ENCODE results near the gene GUCY2C. TPM values are rescaled to one million over a fixed set of nuclear protein-coding genes. Genes with fewer than 3 reads are reported as not detected.

The GUCY2C gene
- total RNA-seq, 4 donors from 2014 or later = 20.5 to 87.4 (median 77.5) TPM

- 90 to 95% methylated on average over 2 to 10 of the region's 18 CpGs for WGBS, 2 donors (ENCODE audit: low coverage in 1 of 2)
- Histone ChIP-seq H3K27ac (no peak overlapping the region), H3K9me3 (no peaks in the 10 kb centered on the region), H3K36me3 (no peaks in the 10 kb centered on the region), H3K4me3 (no peak overlapping the region), H3K27me3 (no peaks in the 10 kb centered on the region), H3K4me1 (no peaks in the 10 kb centered on the region)
- in situ Hi-C loops (cut with MboI; ENCODE audit: low pct_ligation_motif_present in 1 of 4, low pct_unique_long_range_greater_than_20kb in 1 of 4, low sequenced_read_pairs in 3 of 4) (no loop called here), intact Hi-C loops (cut with DNase I; ENCODE audit: low total_unique reads) (no loop called here)
- no peak for DNase-seq
- TF ChIP-seq EP300 (IDR thresholded peaks at IDR 0.05; ENCODE audit: low read depth) = no peak
- no peak for TF ChIP-seq POLR2AphosphoS5 (IDR thresholded peaks at IDR 0.05)
- no peak for TF ChIP-seq POLR2A (IDR thresholded peaks at IDR 0.05)
- no peak for TF ChIP-seq CTCF (IDR thresholded peaks at IDR 0.05)
Measured at GRCh38 chr12:14589169-14590004, 107.0 kb downstream of the GUCY2C start.

- WGBS, 2 donors (ENCODE audit: low coverage in 1 of 2) = 74 to 94% methylated on average over 2 to 3 of the region's 3 CpGs
- in situ Hi-C loops (cut with MboI; ENCODE audit: low pct_ligation_motif_present in 1 of 4, low pct_unique_long_range_greater_than_20kb in 1 of 4, low sequenced_read_pairs in 3 of 4) (no loop called here), intact Hi-C loops (cut with DNase I; ENCODE audit: low total_unique reads) (no loop called here)
- no peak for DNase-seq
- no peaks in the 10 kb centered on the region for H3K36me3 ChIP-seq
- H3K4me1 ChIP-seq = no peaks in the 10 kb centered on the region
- H3K27ac ChIP-seq = no peak overlapping the region
- no peaks in the 10 kb centered on the region for H3K27me3 ChIP-seq
- no peak for TF ChIP-seq POLR2A (IDR thresholded peaks at IDR 0.05)
- no peak for TF ChIP-seq EP300 (IDR thresholded peaks at IDR 0.05; ENCODE audit: low read depth)
- no peak for TF ChIP-seq POLR2AphosphoS5 (IDR thresholded peaks at IDR 0.05)
- TF ChIP-seq CTCF (IDR thresholded peaks at IDR 0.05) = no peak
- no peaks in the 10 kb centered on the region for H3K9me3 ChIP-seq
- no peak overlapping the region for H3K4me3 ChIP-seq
Measured at GRCh38 chr12:14588571-14588970, 107.8 kb downstream of the GUCY2C start.

DNA sequence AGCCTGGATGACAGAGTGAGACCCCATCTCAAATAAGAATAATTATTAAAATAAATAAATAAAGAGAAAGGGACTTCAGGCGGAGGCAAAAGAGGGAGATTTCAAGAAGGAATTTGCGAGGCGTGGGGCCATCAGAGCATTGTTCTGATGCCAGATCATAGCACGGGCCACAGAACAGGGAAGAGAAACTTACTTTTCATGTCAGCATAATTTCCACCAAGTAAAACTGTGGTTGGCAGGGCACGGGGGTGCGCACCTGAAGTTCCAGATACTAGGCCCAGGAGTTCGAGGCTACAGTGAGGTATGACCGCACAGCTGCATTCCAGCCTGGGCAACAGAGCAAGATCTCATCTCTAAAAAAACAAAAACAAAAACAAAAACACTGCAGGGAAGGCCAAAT, 117.8 kb downstream of the GUCY2C start:
- H3K27ac ChIP-seq = no peak overlapping the region
- 85 to 100% methylated on average over 1 to 8 of the region's 8 CpGs for WGBS, 2 donors (ENCODE audit: low coverage in 1 of 2)
- H3K4me3 ChIP-seq = no peak overlapping the region
- no peaks in the 10 kb centered on the region for H3K9me3 ChIP-seq
- DNase-seq = no peak
- peaks cover 0 to 9% (median 4%) of the 10 kb centered on the region in 4 donors for H3K4me1 ChIP-seq
- H3K36me3 ChIP-seq = no peaks in the 10 kb centered on the region
- no peaks in the 10 kb centered on the region for H3K27me3 ChIP-seq
- intact Hi-C loops (cut with DNase I; ENCODE audit: low total_unique reads) (no loop called here), in situ Hi-C loops (cut with MboI; ENCODE audit: low pct_ligation_motif_present in 1 of 4, low pct_unique_long_range_greater_than_20kb in 1 of 4, low sequenced_read_pairs in 3 of 4) (no loop called here)
- no peak for TF ChIP-seq POLR2A (IDR thresholded peaks at IDR 0.05)
- TF ChIP-seq EP300 (IDR thresholded peaks at IDR 0.05; ENCODE audit: low read depth) = no peak
- no peak for TF ChIP-seq POLR2AphosphoS5 (IDR thresholded peaks at IDR 0.05)
- no peak for TF ChIP-seq CTCF (IDR thresholded peaks at IDR 0.05)

DNA sequence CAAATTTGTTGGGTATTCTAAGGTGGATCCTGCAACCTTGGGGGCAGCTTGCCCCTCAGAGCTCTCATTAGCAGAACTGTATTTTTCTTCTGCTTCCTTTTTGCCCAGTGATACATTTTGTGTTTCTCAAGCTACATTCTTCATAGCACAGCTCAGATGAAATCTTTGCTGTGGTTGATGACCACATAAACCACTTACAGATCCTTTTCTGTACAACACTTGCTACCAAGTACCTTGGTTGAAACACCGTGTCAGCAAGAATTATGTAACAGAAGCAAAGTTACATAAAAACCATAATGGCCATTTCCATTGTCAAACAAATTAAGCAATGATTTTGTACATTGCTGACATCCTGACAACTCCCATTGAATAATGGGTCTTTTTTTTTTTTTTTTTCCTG, 119.1 kb downstream of the GUCY2C start:
- DNase-seq = no peak
- 71 to 82% methylated on average over 1 of the region's 1 CpG for WGBS, 2 donors (ENCODE audit: low coverage in 1 of 2)
- no peaks in the 10 kb centered on the region for H3K27me3 ChIP-seq
- intact Hi-C loops (cut with DNase I; ENCODE audit: low total_unique reads) = no loop called here
- H3K9me3 ChIP-seq = no peaks in the 10 kb centered on the region
- H3K4me3 ChIP-seq = no peak overlapping the region
- H3K27ac ChIP-seq = no peak overlapping the region
- TF ChIP-seq POLR2AphosphoS5 (IDR thresholded peaks at IDR 0.05) (no peak), EP300 (IDR thresholded peaks at IDR 0.05; ENCODE audit: low read depth) (no peak), CTCF (IDR thresholded peaks at IDR 0.05) (no peak), POLR2A (IDR thresholded peaks at IDR 0.05) (no peak)
- in situ Hi-C loops (cut with MboI; ENCODE audit: low pct_ligation_motif_present in 1 of 4, low pct_unique_long_range_greater_than_20kb in 1 of 4, low sequenced_read_pairs in 3 of 4) = no loop called here
- H3K4me1 ChIP-seq = peaks cover 0 to 9% (median 4%) of the 10 kb centered on the region in 4 donors
- H3K36me3 ChIP-seq = no peaks in the 10 kb centered on the region
